CD4-positive, alpha-beta T cell treated with Interleukin-2 at 100 ng/mL for 4 hours (primary cell): ENCODE results near the gene RIPK4.
A peak's percentile ranks its signal among the peaks of the same experiment; 100 is the strongest.

ENCODE experiments used
- DNase-seq: peaks from one replicate; pipeline ENCODE4 v3.0.0-alpha.2; 2020; ENCODE audit warnings: low spot score

The RIPK4 gene

GRCh38 chr21:41766883-41767605 lies at the start of gene RIPK4:
RIPK4 (minus strand) TSS chr21:41767052; CDS start chr21:41767041, 11 bp downstream.
- DNase-seq, result peak; percentile 48

GRCh38 chr21:41815652-41816582 lies 49.1 kb upstream of the RIPK4 start:
- no peak for DNase-seq

- no peak for DNase-seq
These were observed 46.4 kb upstream of the RIPK4 start for GRCh38 chr21:41813226-41813625.

- DNase-seq, result no peak
These were observed 45.8 kb upstream of the RIPK4 start for GRCh38 chr21:41812679-41813078.

- DNase-seq, result no peak
These were observed 43.7 kb upstream of the RIPK4 start for GRCh38 chr21:41810597-41810932.

- DNase-seq, result no peak
These were observed 43.2 kb upstream of the RIPK4 start for GRCh38 chr21:41809891-41810596.

GRCh38 chr21:41808846-41809245 lies 42.0 kb upstream of the RIPK4 start:
- no peak for DNase-seq

GRCh38 chr21:41808094-41808493 lies 41.2 kb upstream of the RIPK4 start:
- DNase-seq, result no peak

GRCh38 chr21:41806773-41807172 lies 39.9 kb upstream of the RIPK4 start:
- DNase-seq, result no peak

GRCh38 chr21:41805643-41806042 lies 38.8 kb upstream of the RIPK4 start:
- no peak for DNase-seq

GRCh38 chr21:41805038-41805437 lies 38.2 kb upstream of the RIPK4 start:
- DNase-seq, result no peak

- DNase-seq, result no peak
These were observed 37.5 kb upstream of the RIPK4 start for GRCh38 chr21:41804381-41804780.

GRCh38 chr21:41803316-41803715 lies 36.5 kb upstream of the RIPK4 start:
- DNase-seq, result no peak

GRCh38 chr21:41802684-41803083 lies 35.8 kb upstream of the RIPK4 start:
- DNase-seq, result no peak

GRCh38 chr21:41802198-41802584 lies 35.3 kb upstream of the RIPK4 start:
- DNase-seq, result no peak

GRCh38 chr21:41801321-41802197 lies 34.7 kb upstream of the RIPK4 start:
- no peak for DNase-seq

- no peak for DNase-seq
These were observed 33.8 kb upstream of the RIPK4 start for GRCh38 chr21:41800425-41801320.

- DNase-seq, result no peak
These were observed 32.9 kb upstream of the RIPK4 start for GRCh38 chr21:41799763-41800162.

GRCh38 chr21:41798326-41798725 lies 31.5 kb upstream of the RIPK4 start:
- no peak for DNase-seq

- no peak for DNase-seq
These were observed 29.7 kb upstream of the RIPK4 start for GRCh38 chr21:41796476-41797080.
